Glomerular visceral epithelial cell (primary cell): ENCODE measurements around the gene SEC14L6.

Experiments
- DNase-seq: peaks from one replicate; pipeline ENCODE4 v3.0.0-alpha.2; 2016; ENCODE audit errors: extremely low spot score

Gene SEC14L6

DNA sequence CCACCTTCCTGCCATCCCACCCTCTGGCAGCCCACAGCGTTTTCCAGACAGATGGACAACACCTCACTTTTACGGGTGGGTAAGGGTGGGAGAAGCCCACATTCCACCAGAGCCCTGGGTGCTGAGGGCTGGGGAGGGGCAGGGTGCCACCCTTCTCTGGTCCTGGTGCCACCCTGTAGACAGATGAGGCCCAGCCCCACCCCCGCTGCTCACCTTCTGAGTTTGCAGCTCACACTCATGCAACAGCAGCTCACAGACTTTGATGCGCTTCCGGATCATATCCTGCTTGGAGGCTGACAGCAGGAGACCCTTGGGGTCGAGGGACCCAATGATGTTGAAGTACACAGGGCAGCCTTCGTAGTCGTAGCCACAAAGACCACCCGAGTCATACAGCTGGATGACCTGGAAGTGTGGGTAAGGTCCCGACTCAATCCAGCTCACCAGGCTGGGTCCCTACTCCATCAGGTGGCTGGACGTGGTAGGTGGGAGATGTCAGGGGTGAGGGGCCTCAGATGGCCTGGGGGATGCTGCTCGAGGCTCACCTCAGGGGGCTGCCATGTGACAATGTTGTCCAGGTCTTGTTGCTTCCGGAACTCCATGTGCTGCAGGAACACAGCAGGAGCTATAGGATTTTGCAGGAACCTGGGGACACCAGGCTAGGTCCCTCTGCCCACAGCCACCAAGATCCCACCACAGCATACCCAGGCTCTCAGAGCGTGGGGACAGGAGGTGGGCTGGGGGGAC lies 51.3 kb downstream of the SEC14L6 start:
- no peak for DNase-seq

DNA sequence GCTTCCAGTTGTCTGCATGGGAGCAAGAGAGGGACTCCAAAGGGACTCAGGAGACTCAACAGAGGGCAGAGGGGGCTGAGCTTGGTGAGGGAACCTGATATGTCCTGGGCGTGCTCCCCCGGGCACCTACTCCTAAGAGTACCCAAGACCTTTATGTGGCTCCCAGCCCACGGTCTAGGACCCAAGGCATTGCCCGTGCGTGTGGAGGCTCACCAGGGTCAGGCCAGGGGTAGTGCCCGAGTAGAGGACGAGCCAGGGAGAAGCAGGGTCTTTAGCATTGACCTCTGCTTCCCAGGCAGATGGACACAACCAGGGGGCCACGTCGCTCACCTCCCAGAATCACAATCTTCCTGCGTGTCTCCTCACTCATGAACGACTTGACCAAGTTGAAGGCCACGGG lies 54.4 kb downstream of the SEC14L6 start:
- no peak for DNase-seq

- DNase-seq = no peak
Observed at GRCh38 chr22:30491381-30491780, 55.2 kb downstream of the SEC14L6 start.

- no peak for DNase-seq
Observed at GRCh38 chr22:30490399-30490798, 56.1 kb downstream of the SEC14L6 start.

- no peak for DNase-seq
Observed at GRCh38 chr22:30488121-30488520, 58.4 kb downstream of the SEC14L6 start.

- DNase-seq = no peak
Observed at GRCh38 chr22:30486661-30487115, 59.9 kb downstream of the SEC14L6 start.

- DNase-seq = no peak
Observed at GRCh38 chr22:30486118-30486517, 60.4 kb downstream of the SEC14L6 start.

GRCh38 chr22:30485362-30485988 lies 61.1 kb downstream of the SEC14L6 start:
- peak; percentile 64 for DNase-seq

DNA sequence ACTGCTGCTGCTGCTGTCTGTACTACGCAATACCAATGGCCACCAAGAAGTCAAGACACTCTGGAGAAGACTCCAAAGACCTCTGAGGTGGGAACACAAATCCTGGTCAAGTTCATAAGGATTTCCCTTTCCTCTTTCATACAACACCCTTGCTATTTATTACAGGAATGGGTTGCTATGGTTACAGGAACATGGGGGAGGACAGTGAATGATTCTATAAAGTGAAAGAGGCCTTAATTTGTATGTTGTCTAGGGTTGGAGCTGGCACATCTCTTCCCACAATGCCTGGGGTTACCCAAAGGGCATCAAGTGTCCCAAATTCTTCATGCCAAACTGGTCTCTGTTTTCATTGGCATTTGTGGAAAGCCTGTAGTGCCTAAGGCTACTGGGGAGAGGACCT lies 63.4 kb downstream of the SEC14L6 start:
- no peak for DNase-seq

DNA sequence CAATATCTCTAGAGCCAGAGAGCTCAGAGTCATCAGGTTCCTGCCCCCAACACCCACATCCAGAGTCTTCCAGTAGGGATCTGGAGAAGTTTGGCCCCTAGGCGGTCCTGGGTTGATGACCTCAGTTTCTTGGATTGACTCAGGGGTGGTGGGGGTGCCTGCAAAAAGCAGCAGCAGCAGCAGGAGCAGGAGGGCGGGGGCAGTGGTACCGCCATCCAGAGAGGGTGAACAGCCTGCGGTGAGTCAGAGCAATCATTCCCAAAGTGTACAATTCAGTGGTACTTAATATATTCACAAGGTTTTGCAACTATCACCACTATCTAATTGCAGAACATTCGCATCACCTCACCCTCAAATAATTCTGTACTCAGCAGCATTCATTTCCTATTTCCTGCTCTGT lies 64.8 kb downstream of the SEC14L6 start:
- DNase-seq = no peak

DNA sequence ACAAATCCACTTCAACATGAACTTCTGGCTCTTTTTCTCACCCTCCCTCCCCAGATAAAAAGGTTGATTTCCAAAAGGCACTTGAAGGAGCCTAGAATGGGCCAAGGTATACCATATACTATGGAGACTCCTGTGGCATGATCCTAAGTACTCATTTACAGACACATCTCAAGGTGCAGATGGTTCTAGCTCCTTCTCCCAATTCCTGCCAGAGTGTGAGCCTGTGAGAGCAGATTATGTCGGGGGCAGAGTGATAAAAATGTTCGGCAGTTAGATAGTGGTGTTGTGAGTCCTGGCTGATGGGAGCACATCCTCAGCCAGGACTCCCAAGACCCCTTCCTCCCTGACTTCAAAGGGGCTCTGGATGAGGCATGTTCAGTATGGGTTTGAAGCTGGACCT lies 66.6 kb downstream of the SEC14L6 start:
- no peak for DNase-seq

DNA sequence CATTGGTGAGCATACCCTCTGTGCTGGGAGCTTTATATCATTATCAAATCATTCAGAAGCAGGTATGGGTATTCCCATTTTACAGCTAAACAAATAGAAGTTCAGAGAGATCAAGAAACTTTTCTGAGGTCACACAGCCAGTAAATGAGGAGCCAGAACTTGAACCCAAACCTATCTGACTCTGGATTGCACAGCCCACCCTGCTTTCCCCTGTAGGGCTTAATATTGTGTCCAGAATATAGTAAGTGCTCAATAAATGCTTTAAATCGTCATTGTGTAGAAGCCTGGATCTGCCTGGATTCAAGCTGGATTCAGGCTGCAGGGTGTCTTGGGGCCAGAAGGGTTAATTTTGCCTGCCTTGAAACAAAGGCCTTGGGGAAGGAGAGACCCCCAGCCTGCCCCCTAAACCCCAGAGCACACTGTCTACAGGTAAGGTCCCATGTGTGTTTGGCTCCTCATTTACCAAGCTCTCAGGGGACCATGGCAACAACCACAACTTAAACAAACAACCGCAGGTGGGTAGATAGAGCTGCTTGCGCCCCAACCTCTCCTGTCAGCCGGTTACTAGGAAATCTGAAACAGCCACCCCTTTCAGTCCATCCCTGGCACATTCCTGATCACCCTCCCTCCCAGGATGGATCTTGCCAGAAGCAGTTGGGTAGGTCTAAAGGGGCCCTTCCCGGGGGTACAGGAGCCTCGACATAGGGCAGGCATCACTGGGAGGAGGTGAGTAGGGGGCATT lies 71.7 kb downstream of the SEC14L6 start:
- DNase-seq = no peak

GRCh38 chr22:30474121-30474520 lies 72.4 kb downstream of the SEC14L6 start:
- no peak for DNase-seq

GRCh38 chr22:30472994-30473720 lies 73.4 kb downstream of the SEC14L6 start:
- DNase-seq = no peak
